IMR-90 (cell line): ENCODE data around the gene APOBEC3B. TPM values are rescaled to one million over a fixed set of nuclear protein-coding genes. Genes with fewer than 3 reads are reported as not detected.
"Not testable (repeated sequence)": the region's sequence is repeated elsewhere in the genome, so short reads cannot be mapped to it uniquely, and the experiment has no call there.

Source experiments
- ATAC-seq: fragments of 200-7000 bp; cut with Tn5 transposase; 2 replicates; pipeline ENCODE4 v1.9.1; 2020; ENCODE audit warnings: low read depth, mild to moderate bottlenecking, moderate library complexity
- BruUV-seq: library from RNA; stranded (reverse); fragments of 400-500 nt; replicated peaks from 2 replicates; lab custom pipeline; 2021; lab: Mats Ljungman, UMichigan
- CTCF ChIA-PET: fragments of 300-600 bp; formaldehyde crosslinking; extraction: SDS; loops from one replicate; lab custom pipeline; 2021; ENCODE audit warnings: antibody characterized with exemption; lab: Yijun Ruan, JAX
- POLR2A ChIA-PET: fragments of 300-600 bp; sonication (Branson Sonifier 250); formaldehyde crosslinking; loops from one replicate; lab custom pipeline; 2022; ENCODE audit warnings: antibody characterized with exemption; ENCODE audit not compliant: unreplicated experiment; lab: Charles Lee
- DNase-seq: peaks from one replicate; pipeline ENCODE4 v3.0.0; 2013
- H2AFZ ChIP-seq: replicated peaks from 2 replicates; pipeline ENCODE3; 2013; ENCODE audit warnings: low read length, mild to moderate bottlenecking; ENCODE audit not compliant: poor library complexity
- H2AK5ac ChIP-seq: 2 replicates; pipeline ENCODE4 v1.6.1; 2013; ENCODE audit warnings: low read depth, low read length, inconsistent platforms
- H2AK9ac ChIP-seq: replicated peaks from 2 replicates; pipeline ENCODE3; 2013; ENCODE audit warnings: mild to moderate bottlenecking, low read depth, low read length, moderate library complexity; ENCODE audit not compliant: poor library complexity
- H2BK120ac ChIP-seq: 2 replicates; pipeline ENCODE4 v1.6.1; 2013; ENCODE audit warnings: low read depth, low read length, inconsistent platforms
- H2BK15ac ChIP-seq: 3 replicates; pipeline ENCODE4 v1.6.1; 2013; ENCODE audit warnings: low read depth, low read length, inconsistent platforms
- H2BK20ac ChIP-seq: 2 replicates; pipeline ENCODE4 v1.6.1; 2013; ENCODE audit warnings: low read depth, mild to moderate bottlenecking, inconsistent platforms, low read length, moderate library complexity
- H2BK5ac ChIP-seq: 2 replicates; pipeline ENCODE4 v1.6.1; 2013; ENCODE audit warnings: mild to moderate bottlenecking, low read depth, low read length, inconsistent platforms; ENCODE audit not compliant: poor library complexity, severe bottlenecking
- H3K14ac ChIP-seq: replicated peaks from 2 replicates; pipeline ENCODE4 v1.6.1; 2013; ENCODE audit warnings: low read depth, low read length, inconsistent platforms
- H3K18ac ChIP-seq: 2 replicates; pipeline ENCODE4 v1.6.1; 2013; ENCODE audit warnings: low read depth, low read length, control low read depth
- H3K23ac ChIP-seq: 2 replicates; pipeline ENCODE4 v1.6.1; 2013; ENCODE audit warnings: low read depth, low read length, inconsistent platforms
- H3K27ac ChIP-seq: 2 replicates; pipeline ENCODE4 v1.5.1; 2013; ENCODE audit warnings: mild to moderate bottlenecking, control low read depth, low read length; ENCODE audit not compliant: insufficient read depth
- H3K27me3 ChIP-seq: 2 replicates; pipeline ENCODE4 v1.6.1; 2013; ENCODE audit warnings: low read length; ENCODE audit not compliant: control insufficient read depth, insufficient read depth
- H3K36me3 ChIP-seq: 2 replicates; pipeline ENCODE4 v1.6.1; 2013; ENCODE audit warnings: low read length, mixed read lengths; ENCODE audit not compliant: control insufficient read depth, insufficient read depth
- H3K4ac ChIP-seq: 2 replicates; pipeline ENCODE4 v1.6.1; 2013; ENCODE audit warnings: low read depth, low read length, inconsistent platforms
- H3K4me1 ChIP-seq: 2 replicates; pipeline ENCODE4 v1.6.1; 2013; ENCODE audit warnings: low read length, mixed read lengths; ENCODE audit not compliant: control insufficient read depth, insufficient read depth
- H3K4me2 ChIP-seq: 2 replicates; pipeline ENCODE4 v1.6.1; 2013; ENCODE audit warnings: low read depth, mild to moderate bottlenecking, control low read depth, low read length, moderate library complexity
- H3K4me3 ChIP-seq: 2 replicates; pipeline ENCODE4 v1.5.1; 2013; ENCODE audit warnings: low read depth, mild to moderate bottlenecking, control low read depth, low read length, moderate library complexity; ENCODE audit not compliant: insufficient read depth
- H3K56ac ChIP-seq: 2 replicates; pipeline ENCODE4 v1.6.1; 2013; ENCODE audit warnings: low read length, inconsistent platforms; ENCODE audit not compliant: insufficient read depth; ENCODE audit errors: extremely low read depth
- H3K79me1 ChIP-seq, 2 experiments: 2 replicates each; pipeline ENCODE4 v1.6.1; 2013; ENCODE audit warnings: low read length in 2 of 2, inconsistent platforms in 1 of 2, low read depth in 1 of 2
- H3K9ac ChIP-seq: 2 replicates; pipeline ENCODE4 v1.6.1; 2013; ENCODE audit warnings: low read depth, low read length, control low read depth
- H3K9me1 ChIP-seq: 2 replicates; pipeline ENCODE4 v1.6.1; 2013; ENCODE audit warnings: low read length, inconsistent platforms; ENCODE audit not compliant: insufficient read depth
- H3K9me3 ChIP-seq: 2 replicates; pipeline ENCODE4 v1.6.1; 2013; ENCODE audit warnings: low read length; ENCODE audit not compliant: control insufficient read depth, insufficient read depth
- H4K20me1 ChIP-seq: 2 replicates; pipeline ENCODE4 v1.6.1; 2013; ENCODE audit warnings: low read length, inconsistent platforms; ENCODE audit not compliant: insufficient read depth
- H4K5ac ChIP-seq: 2 replicates; pipeline ENCODE4 v1.6.1; 2013; ENCODE audit warnings: mild to moderate bottlenecking, low read depth, low read length, control low read depth
- H4K8ac ChIP-seq, 2 experiments: 2 replicates each; pipeline ENCODE4 v1.6.1; 2013; ENCODE audit warnings: low read depth in 2 of 2, low read length in 2 of 2, control low read depth in 1 of 2, inconsistent platforms in 1 of 2
- H4K91ac ChIP-seq: 2 replicates; pipeline ENCODE4 v1.6.1; 2013; ENCODE audit warnings: low read depth, low read length, inconsistent platforms; ENCODE audit not compliant: insufficient read depth
- FOS ChIP-seq: fragments of 150-350 bp; IDR thresholded peaks from 2 replicates; pipeline ENCODE4 v1.6.1; 2016; ENCODE audit warnings: low read depth, low read length
- NFE2L2 ChIP-seq: fragments of 150-350 bp; IDR thresholded peaks from 2 replicates; pipeline ENCODE4 v1.6.1; 2016; ENCODE audit warnings: low read depth, mild to moderate bottlenecking, low read length
- RAD21 ChIP-seq: IDR thresholded peaks from 2 replicates; pipeline ENCODE4 v1.6.1; 2012; ENCODE audit warnings: low read length, improper control_type of control experiment
- WGBS, 2 experiments: methylation state at CpG; one replicate each; pipeline versions ENCODE4 v1.1.5 to v1.1.7; 2013; ENCODE audit warnings: missing lambda C conversion rate in 2 of 2; ENCODE audit not compliant: insufficient read length in 1 of 2; ENCODE audit errors: extremely low coverage in 2 of 2; 5-methylcytosine and 5-hydroxymethylcytosine counted together
- dilution Hi-C: fragments of 300-500 bp; cut with HindIII; formaldehyde crosslinking; loops from one replicate; pipeline ENCODE4 v1.14.3; 2018; ENCODE audit warnings: low sequenced_read_pairs; ENCODE audit not compliant: unreplicated experiment
- in situ Hi-C: fragments of 300-500 bp; cut with MboI; formaldehyde crosslinking; loops from 3 replicates; pipeline ENCODE4 v1.14.3; 2019; ENCODE audit warnings: low sequenced_read_pairs, inconsistent platforms, mixed read lengths
- intact Hi-C: fragments of 100-400 bp; cut with micrococcal nuclease; formaldehyde crosslinking; loops from 2 replicates; pipeline ENCODE4 v1.10.0; 2022
- polyA plus RNA-seq, 3 experiments: library from polyadenylated mRNA; depleted of rRNA; stranded (reverse); fragments of >200 nt; gene quantifications; 2 replicates each; pipeline ENCODE4 v1.2.3, GENCODE V29; 2012; ENCODE audit warnings: low replicate concordance in 1 of 3
- total RNA-seq: library from RNA; depleted of rRNA; stranded (reverse); fragments of >200 nt; gene quantifications from 2 replicates; pipeline ENCODE4 v1.2.3, GENCODE V29; 2012

The APOBEC3B gene
- total and polyA plus RNA-seq, 2 of the 4 experiments (the other 2 are of a cell fraction), result 17.6 to 34.2 TPM

DNA sequence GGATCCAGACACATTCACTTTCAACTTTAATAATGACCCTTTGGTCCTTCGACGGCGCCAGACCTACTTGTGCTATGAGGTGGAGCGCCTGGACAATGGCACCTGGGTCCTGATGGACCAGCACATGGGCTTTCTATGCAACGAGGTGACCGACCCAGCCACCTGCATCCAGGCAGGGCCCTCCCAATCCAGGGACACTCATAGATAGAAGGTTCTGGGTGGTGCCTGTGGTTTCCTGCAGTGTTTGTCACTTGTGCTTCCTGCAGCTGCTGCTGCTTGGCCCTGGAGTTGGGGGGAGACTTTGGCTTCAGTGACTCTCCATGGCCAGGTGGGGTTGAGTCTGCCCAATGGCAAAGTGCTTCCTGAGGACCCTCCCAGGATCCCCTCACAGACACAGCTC, 7.3 kb downstream of the APOBEC3B start (continued):
- no peak for TF ChIP-seq FOS
- no peak for TF ChIP-seq NFE2L2
- no peak for TF ChIP-seq RAD21

DNA sequence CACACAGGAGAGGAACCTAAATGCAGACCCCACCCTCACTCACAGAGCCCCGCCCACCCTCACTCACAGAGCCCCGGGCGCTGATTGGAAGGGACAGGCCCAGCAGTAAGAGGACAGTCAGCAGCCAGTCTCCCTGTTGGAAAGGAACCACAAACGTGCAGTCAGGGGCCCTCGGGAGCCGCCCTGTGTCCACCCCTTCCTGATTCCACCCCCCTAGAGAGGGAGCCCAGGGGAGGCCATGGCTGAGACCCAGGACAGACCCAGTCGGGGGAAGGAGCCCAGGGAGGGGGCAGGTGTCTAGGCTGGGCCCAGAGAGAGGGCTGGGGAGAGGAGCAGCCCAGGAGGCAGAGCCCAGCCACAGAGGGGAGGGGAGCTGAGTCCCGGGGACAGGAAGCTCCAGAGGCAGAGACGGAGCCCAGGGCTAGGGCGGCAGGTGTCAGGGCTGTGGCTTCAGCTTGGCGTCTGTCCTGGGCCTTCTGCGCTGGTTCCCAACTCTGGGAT, 10.8 kb downstream of the APOBEC3B start:
- H3K4me1 ChIP-seq, H3K9me1 ChIP-seq, H3K14ac ChIP-seq, in situ Hi-C loops, H2BK5ac ChIP-seq, H3K4me2 ChIP-seq, H2AK9ac ChIP-seq, H3K4ac ChIP-seq, H4K91ac ChIP-seq, H3K36me3 ChIP-seq, H2BK15ac ChIP-seq, H3K4me3 ChIP-seq, H4K20me1 ChIP-seq, H3K9me3 ChIP-seq, H2BK20ac ChIP-seq, H2AFZ ChIP-seq, dilution Hi-C loops, H3K79me1 ChIP-seq, CTCF ChIA-PET, H3K18ac ChIP-seq, H4K8ac ChIP-seq, DNase-seq, H2BK120ac ChIP-seq, H4K5ac ChIP-seq, H3K9ac ChIP-seq, H3K27me3 ChIP-seq, H2AK5ac ChIP-seq, H3K23ac ChIP-seq, intact Hi-C loops, BruUV-seq, H3K56ac ChIP-seq, H3K27ac ChIP-seq: not testable (repeated sequence)
- POLR2A ChIA-PET, result interaction anchor here (0.6 kb wide), 1 partner anchor 45 kb away, joined by 3 read pairs; no protein-coding TSS in a partner anchor
- peak; percentile 63; the same call in 1 of the 2 replicates for ATAC-seq
- no CpG with 5 or more reads among the region's 12 CpGs for WGBS, 2 experiments
